ENCODE measurements around the gene GRID2.
A peak's percentile ranks its signal among the peaks of the same experiment; 100 is the strongest.

GRID2 gene

GRCh38 chr4:93772858-93773257 lies 1469.1 kb downstream of the GRID2 start:
- no peak for DNase-seq

- DNase-seq = no peak
Measured at GRCh38 chr4:93775551-93775950, 1471.8 kb downstream of the GRID2 start.

- no peak for DNase-seq
Measured at GRCh38 chr4:93776386-93777080, 1472.8 kb downstream of the GRID2 start.

- no peak for DNase-seq
Measured at GRCh38 chr4:93777081-93777460, 1473.3 kb downstream of the GRID2 start.

GRCh38 chr4:93779228-93779627 lies 1475.5 kb downstream of the GRID2 start:
- no peak for DNase-seq

- DNase-seq = no peak
Measured at GRCh38 chr4:93780080-93780479, 1476.3 kb downstream of the GRID2 start.

- DNase-seq = no peak
Measured at GRCh38 chr4:93781198-93781597, 1477.4 kb downstream of the GRID2 start.

- no peak for DNase-seq
Measured at GRCh38 chr4:93786149-93786548, 1482.4 kb downstream of the GRID2 start.

- no peak for DNase-seq
Measured at GRCh38 chr4:93788712-93789111, 1484.9 kb downstream of the GRID2 start.

- peak; percentile 56 for DNase-seq
Measured at GRCh38 chr4:93791570-93792195, 1487.9 kb downstream of the GRID2 start.

- DNase-seq = no peak
Measured at GRCh38 chr4:93802045-93802444, 1498.3 kb downstream of the GRID2 start.

- no peak for DNase-seq
Measured at GRCh38 chr4:93809773-93810172, 1506.0 kb downstream of the GRID2 start.

GRCh38 chr4:93810340-93810992 lies 1506.7 kb downstream of the GRID2 start:
- no peak for DNase-seq

GRCh38 chr4:93813092-93813491 lies 1509.3 kb downstream of the GRID2 start:
- DNase-seq = no peak

- DNase-seq = no peak
Measured at GRCh38 chr4:93814141-93814540, 1510.4 kb downstream of the GRID2 start.

GRCh38 chr4:93814722-93815121 lies 1511.0 kb downstream of the GRID2 start:
- DNase-seq = peak; percentile 80

Measured in KG1 (cell line).